GM21526 (cell line): ENCODE results near the gene HPS5.
"Not testable (repeated sequence)": the region's sequence is repeated elsewhere in the genome, so short reads cannot be mapped to it uniquely, and the experiment has no call there.

Experiments
- ATAC-seq: cut with Tn5 transposase; IDR thresholded peaks from one replicate; pipeline ENCODE4 v1.9.1; 2021; ENCODE audit warnings: moderate library complexity; ENCODE audit not compliant: unreplicated experiment, low FRiP score

HPS5 gene

GRCh38 chr11:18282626-18283025 is 39.3 kb downstream of the HPS5 start:
- no peak for ATAC-seq

- peak; percentile 88 for ATAC-seq
Observed at GRCh38 chr11:18280438-18281045, 41.4 kb downstream of the HPS5 start.

GRCh38 chr11:18277565-18278271 is 44.2 kb downstream of the HPS5 start:
- ATAC-seq = no peak

GRCh38 chr11:18271206-18271605 is 50.7 kb downstream of the HPS5 start:
- no peak for ATAC-seq

- ATAC-seq = no peak
Observed at GRCh38 chr11:18270102-18270501, 51.8 kb downstream of the HPS5 start.

- ATAC-seq = not testable (repeated sequence)
Observed at GRCh38 chr11:18269252-18269651, 52.7 kb downstream of the HPS5 start.

- peak; percentile 45 for ATAC-seq
Observed at GRCh38 chr11:18267335-18268133, 54.4 kb downstream of the HPS5 start.

- ATAC-seq = no peak
Observed at GRCh38 chr11:18265949-18266348, 56.0 kb downstream of the HPS5 start, which contains the start of gene SAA1. SAA1 (plus strand) TSS chr11:18266264; CDS start chr11:18266888, 624 bp downstream.

- no peak for ATAC-seq
Observed at GRCh38 chr11:18264677-18265555, 57.0 kb downstream of the HPS5 start.

- ATAC-seq = no peak
Observed at GRCh38 chr11:18264035-18264434, 57.9 kb downstream of the HPS5 start.

GRCh38 chr11:18262681-18263350 is 59.1 kb downstream of the HPS5 start:
- ATAC-seq = not testable (repeated sequence)

GRCh38 chr11:18261721-18262120 is 60.2 kb downstream of the HPS5 start:
- no peak for ATAC-seq

GRCh38 chr11:18259259-18259658 is 62.7 kb downstream of the HPS5 start:
- no peak for ATAC-seq

- no peak for ATAC-seq
Observed at GRCh38 chr11:18254781-18255361, 67.1 kb downstream of the HPS5 start.

- no peak for ATAC-seq
Observed at GRCh38 chr11:18253778-18254338, 68.1 kb downstream of the HPS5 start.

GRCh38 chr11:18253233-18253632 is 68.7 kb downstream of the HPS5 start:
- no peak for ATAC-seq

GRCh38 chr11:18248561-18248960 is 73.4 kb downstream of the HPS5 start, which contains the start of gene SAA2:
SAA2 (minus strand) TSS chr11:18248668; CDS start chr11:18248011, 657 bp downstream.
- no peak for ATAC-seq

GRCh38 chr11:18247191-18247581 is 74.8 kb downstream of the HPS5 start:
- ATAC-seq = not testable (repeated sequence)
